GM18505 (cell line): ENCODE data around the gene PIK3CB.
"Not testable (repeated sequence)": the region's sequence is repeated elsewhere in the genome, so short reads cannot be mapped to it uniquely, and the experiment has no call there.

Experiments
- ATAC-seq: cut with Tn5 transposase; IDR thresholded peaks from one replicate; pipeline ENCODE4 v1.9.1; 2021; ENCODE audit not compliant: unreplicated experiment
- POLR2A ChIP-seq: IDR thresholded peaks from 4 replicates; pipeline ENCODE4 v1.6.1; 2011; ENCODE audit warnings: borderline replicate concordance; ENCODE audit not compliant: insufficient read depth, insufficient read length; ENCODE audit errors: extremely low read depth

PIK3CB gene

DNA sequence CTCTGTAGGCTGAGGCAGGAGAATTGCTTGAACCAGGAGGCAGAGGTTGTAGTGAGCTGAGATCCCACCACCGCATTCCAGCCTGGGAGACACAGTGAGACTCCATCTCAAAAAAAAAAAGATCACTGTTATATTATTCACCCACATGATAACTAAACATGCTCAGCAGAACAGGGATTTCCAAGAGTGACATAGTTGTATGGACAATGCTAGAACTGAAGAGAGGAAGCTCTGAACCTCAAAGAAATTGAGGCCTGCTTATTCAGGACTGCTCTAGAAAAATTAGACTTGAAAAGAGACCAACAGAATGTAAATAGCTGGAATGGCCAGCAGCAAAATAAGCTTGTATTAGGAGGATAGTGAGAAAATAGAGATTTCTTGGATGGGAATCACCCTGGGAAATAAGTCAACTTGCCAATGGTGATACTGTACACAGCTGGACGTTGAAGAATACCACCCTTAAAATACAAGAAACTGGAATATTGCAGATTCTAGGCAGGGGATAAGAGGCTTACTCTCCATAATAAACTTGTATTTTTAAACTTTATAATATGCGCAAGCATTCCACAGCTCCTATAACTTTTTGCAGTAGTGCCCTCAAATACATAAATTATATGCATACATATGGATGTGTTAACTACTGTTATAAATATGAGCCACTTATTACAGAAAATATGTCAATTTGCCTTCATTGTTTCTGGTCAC lies 28.2 kb downstream of the PIK3CB start:
- no peak for ATAC-seq
- TF ChIP-seq POLR2A = no peak

DNA sequence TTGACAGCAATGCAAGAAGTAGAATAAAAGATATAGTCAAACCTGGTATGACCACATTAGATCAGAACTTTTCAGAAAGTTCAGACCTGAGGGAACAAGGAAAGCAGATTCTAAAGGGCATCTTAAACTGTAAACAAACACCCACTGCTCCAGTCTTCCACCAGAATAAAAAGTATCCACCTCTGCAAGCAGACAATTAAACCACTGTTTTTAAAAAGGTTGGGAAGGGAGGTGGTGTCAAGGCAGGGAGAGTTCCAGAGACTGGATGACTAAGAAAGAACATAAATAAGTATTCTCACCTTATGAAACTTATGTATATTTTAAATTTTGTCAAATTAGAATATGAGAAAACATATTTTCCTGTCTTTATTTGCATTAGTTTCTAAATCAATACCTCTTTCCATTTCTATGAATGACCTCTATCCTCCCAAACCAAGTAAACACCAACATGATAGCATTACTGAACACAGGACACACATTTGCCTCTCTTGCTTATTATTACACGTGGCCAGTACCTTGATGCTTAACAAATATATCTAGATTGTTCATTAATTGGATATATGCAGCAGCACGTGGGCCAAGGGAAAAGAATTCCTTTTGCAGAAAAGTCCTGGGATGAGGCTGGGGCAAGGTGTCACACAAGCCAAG lies 31.6 kb downstream of the PIK3CB start:
- TF ChIP-seq POLR2A = no peak
- no peak for ATAC-seq

DNA sequence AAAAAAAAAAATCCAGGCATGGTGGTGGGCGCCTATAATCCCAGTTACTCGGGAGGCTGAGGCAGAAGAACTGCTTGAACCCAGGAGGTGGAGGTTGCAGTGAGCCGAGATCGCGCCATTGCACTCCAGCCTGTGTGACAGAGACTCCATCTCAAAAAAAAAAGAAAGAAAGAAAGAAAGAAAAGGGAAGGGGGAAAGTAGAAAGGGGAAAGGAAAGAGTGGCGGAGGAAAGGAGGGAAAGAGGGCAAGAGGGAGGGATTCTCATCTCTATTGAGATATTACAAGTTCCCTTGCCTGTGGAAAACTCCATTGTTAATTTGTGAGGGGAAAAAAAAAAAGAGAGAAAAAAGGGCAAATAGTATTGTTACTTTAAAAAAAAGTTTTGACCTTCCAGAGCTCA lies 32.5 kb downstream of the PIK3CB start:
- ATAC-seq = not testable (repeated sequence)

DNA sequence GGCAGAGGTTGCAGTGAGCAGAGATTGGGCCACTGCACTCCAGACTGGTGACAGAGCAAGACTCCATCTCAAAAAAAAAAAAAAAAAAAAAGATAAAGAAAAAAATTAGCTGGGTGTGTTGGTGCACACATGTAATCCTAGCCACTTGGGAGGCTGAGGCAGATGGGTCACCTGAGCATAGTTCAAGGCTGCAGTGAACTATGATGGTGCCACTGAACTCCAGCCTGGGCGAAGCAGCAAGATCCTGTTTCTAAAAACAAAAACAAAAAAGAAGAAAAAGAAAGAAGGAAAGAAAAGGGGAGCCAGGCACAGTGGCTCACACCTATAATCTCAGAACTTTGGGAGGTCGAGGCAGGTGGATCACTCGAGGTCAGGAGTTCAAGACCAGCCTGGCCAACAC lies 32.9 kb downstream of the PIK3CB start:
- TF ChIP-seq POLR2A = no peak

DNA sequence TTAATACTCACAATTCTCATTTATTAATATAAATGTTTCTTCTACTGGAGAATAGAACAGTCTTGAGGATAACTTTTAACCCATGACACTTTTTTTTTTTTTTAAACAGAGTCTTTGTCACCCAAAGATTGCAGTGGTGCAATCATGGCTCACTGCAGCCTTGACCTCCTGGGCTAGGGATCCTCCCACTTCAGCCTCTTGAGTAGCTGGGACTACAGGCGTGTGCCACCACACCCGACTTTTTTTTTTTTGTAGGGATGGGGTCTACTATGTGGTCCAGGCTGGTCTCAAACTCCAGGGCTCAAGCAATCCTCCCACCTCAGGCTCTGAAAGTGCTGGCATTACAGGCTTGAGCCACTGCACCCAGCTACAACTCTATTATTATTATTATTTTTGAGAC lies 34.5 kb downstream of the PIK3CB start:
- ATAC-seq = no peak
- no peak for TF ChIP-seq POLR2A

More for the DNA sequence above, 32.9 kb downstream of the PIK3CB start:
- ATAC-seq = no peak

DNA sequence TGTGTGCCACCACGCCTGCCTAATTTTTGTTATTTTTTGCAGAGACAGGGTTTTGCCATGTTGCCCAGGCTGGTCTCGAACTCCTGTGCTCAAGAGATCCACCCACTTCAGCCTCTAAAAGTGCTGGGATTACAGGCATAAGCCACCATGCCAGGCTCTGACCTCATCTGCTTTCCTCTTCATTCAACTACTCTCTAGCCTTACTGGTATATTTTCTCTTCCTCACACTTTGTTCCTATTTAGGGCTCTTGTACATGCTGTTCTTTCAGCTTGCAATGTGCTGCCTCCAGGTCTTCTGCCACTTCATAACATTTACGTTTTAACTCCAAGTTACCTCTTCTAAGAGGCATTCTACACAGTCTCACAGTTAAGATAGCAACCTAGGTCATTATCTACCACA lies 34.9 kb downstream of the PIK3CB start:
- no peak for ATAC-seq
- TF ChIP-seq POLR2A = no peak

DNA sequence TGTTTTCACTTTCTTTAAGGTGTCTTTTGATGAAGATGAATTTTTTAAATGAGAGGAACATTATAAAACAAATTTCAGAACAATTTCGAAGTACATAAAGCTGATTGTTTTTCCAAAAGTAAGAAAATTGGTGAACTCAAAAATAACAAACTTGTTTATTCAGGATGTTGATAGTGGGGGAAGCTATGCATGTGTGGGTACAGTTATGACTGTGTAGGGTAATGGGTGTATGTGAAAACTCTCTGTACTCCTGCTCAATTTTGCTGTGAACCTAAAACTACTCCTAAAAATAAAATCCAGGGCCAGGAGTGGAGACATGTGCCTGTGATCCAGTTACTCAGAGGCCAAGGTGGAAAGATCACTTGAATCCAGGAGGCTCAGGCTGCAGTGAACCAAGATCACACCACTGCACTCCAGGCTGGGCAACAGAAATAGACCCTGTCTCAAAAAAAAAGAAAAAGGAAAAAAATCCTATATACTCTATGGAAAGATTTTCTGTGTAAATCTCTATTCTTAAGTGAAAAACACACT lies 37.2 kb downstream of the PIK3CB start:
- ATAC-seq = no peak
- TF ChIP-seq POLR2A = no peak

DNA sequence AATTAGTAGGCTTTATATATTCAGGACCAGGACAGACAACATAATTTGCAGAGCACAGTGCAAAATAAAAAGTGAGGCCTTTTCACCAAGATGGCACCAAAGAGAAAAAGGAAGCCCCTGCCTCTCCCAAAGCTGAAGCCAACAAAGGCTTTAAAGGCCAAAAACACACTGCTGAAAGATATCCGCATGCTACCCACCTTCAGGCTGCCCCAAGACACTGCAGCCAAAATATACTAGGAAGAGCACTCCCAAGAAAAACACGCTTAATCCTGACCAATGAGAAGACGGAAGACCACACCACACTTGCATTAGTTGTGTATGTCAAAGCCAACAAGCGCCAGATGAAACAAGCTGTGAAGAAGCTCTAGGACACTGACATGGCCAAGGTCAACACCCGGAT lies 38.0 kb downstream of the PIK3CB start:
- no peak for TF ChIP-seq POLR2A
- ATAC-seq = no peak

DNA sequence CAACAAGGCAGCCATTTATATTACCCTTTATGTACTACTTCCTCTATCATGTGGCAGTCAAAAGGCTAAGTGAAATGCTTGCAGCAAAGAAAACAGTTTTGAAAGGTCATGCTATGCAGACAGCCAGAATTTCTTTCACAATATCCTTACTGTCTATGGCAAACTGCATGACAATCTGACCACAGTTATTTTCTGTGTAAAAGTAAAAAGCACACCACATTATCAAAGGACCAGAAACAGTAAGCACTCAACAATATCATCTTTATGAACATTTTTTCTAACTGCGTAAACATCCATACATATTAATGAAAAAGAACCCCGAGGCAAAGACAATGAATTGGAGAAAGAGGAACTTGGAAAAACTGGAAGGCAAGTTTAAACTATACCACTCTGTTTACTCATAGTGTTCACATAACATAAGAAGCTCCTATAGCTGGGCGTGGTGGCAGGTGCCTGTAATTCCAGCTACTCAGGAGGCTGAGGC lies 47.9 kb downstream of the PIK3CB start:
- TF ChIP-seq POLR2A = no peak
- no peak for ATAC-seq

DNA sequence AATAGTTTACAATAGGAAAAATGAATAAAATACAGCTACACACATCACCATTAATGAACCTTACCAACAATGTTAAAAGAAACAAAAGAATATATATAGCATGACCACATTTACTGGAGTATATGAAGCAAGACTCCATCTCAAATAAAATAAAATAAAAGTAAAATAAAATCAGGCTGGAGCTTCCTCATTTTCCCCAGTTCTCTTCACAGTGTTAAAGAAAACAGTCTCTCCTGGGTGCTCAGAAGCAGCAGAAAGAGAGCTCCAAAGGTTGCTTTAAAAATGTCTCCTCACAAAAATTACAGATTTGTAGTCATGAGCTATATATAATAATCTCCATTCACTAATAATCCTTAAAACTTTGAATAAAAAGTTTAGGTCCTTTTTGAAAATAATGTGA lies 48.8 kb downstream of the PIK3CB start:
- TF ChIP-seq POLR2A = no peak
- ATAC-seq = no peak

DNA sequence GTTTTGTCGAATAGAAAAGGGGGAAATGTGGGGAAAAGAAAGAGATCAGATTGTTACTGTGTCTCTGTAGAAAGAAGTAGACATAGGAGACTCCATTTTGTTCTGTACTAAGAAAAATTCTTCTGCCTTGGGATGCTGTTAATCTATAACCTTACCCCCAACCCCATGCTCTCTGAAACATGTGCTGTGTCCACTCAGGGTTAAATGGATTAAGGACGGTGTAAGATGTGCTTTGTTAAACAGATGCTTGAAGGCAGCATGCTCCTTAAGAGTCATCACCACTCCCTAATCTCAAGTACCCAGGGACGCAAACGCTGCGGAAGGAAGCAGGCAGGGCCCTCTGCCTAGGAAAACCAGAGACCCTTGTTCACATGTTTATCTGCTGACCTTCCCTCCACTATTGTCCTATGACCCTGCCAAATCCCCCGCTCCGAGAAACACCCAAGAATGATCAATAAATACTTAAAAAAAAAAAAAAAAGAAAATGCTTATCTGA lies 49.3 kb downstream of the PIK3CB start:
- ATAC-seq = not testable (repeated sequence)

DNA sequence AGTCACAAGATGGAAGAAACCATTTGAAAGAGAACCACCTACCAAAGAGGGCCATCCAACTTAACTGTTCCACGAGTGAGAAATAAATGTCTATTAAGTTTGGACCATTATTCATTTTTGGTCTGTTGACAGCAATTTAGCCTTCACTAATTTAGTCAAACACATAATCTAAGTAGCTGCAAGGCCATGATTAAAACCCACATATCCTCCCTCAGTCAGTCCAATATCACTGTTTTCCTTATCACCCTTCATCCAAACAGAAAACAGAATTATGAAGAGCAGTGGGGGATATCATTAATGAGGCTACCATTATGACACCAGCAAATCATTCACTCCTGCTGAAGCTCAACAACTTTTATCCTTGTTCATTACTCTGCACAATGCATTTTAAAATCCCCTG lies 52.0 kb downstream of the PIK3CB start:
- ATAC-seq = no peak
- TF ChIP-seq POLR2A = no peak

DNA sequence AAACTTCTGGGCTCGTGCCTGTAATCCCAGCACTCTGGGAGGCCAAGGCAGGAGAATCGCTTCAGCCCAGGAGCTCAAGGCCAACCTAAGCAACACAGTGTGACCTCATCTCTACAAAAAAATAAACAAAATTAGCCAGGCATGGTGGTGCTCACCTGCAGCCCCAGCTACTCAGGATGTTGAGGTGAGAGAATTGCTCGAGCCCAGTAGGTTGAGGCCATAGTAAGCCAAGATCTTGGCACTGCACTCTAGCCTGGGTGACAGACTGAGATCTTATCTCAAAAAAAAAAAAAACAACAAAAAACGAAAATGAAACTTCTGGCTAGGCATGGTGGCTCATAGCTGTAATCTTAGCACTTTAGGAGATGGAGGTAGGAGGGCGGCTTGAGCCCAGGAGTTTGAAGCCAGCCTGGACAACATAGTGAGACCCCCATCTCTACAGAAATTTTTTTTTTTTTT lies 53.7 kb downstream of the PIK3CB start:
- peak; percentile 59 for ATAC-seq
- TF ChIP-seq POLR2A = no peak

DNA sequence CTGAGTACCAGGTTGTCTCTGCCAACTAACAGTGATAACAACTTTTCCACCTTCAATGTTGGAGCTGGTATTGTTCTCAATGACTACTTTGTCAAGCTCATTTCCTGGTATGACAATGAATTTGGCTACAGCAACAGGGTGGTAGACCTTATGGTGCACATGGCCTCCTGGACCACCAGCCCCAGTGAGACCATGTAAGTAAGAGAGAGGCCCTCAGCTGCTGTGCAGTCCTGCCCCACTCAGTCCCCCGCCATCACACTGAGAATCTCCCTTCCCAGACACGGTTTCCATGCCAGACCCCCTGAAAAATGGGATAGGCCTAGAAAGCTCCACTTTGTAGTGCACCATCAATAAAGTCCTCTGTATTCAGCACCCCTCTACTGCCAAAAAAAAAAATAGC lies 56.1 kb downstream of the PIK3CB start:
- no peak for TF ChIP-seq POLR2A

DNA sequence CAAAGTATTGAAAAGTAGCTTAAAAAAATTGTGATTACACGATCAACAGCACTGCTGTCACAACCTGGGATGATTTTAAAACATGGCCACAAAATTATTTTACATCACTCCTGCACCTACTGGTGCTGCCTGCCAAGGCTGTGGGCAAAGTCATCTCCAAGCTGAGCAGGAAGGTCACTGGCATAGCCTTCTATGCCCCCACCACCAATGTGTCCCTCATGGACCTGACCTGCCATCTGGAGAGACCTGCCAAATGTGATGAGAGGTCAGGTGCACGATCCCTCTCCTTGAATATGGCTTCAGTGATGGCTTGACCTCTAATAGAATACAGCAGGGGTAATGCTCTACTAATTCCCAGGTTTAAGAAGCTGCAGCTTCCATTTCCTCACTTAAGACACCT lies 57.8 kb downstream of the PIK3CB start:
- TF ChIP-seq POLR2A = no peak
- no peak for ATAC-seq

More for the DNA sequence above, 56.1 kb downstream of the PIK3CB start:
- no peak for ATAC-seq

DNA sequence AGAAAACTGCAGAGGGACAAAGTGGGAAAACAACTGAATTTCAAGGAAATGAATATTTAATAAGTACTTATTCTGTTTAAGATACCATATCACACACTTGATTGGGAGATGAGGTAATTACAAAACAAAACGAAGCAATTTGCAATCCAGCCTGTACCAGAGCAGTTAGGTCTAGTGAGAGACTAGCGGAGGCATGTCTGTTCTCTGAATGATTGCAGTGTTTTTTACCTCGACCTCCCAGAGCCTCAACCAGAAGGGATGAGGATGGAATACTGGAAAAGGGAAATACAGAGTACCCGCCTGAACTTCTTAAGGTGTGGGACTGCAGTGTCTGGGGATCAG lies 59.5 kb downstream of the PIK3CB start:
- no peak for ATAC-seq
- TF ChIP-seq POLR2A = no peak
